ENCODE data around the gene ARHGAP18.

DNA sequence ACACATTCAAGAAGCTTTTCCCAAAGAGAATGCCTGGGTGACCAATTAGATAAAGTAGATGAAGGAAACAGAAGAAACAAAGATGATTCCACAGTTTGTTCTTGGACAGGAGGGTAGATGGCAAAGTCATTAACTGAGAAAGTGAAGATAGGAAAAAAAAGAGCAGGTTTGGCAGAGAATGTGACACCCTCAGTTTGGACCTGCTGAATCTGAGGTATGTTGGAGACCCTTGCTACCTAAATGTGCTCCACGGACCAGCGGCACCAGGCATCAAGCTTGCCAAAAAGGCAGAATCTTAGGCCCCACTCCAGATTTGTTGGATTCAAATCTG is 49.7 kb downstream of the ARHGAP18 start:
- TF ChIP-seq POLR2A (IDR thresholded peaks at IDR 0.05; ENCODE audit: low read length), result no peak
- no peak for TF ChIP-seq GATA1 (IDR thresholded peaks at IDR 0.05; ENCODE audit: low read depth, low read length)
